GM21447 (cell line): Measurements from ENCODE around the gene DAP.
A peak's percentile ranks its signal among the peaks of the same experiment; 100 is the strongest.
"Not testable (repeated sequence)": the region's sequence is repeated elsewhere in the genome, so short reads cannot be mapped to it uniquely, and the experiment has no call there.

ENCODE experiments used
- ATAC-seq: cut with Tn5 transposase; IDR thresholded peaks from one replicate; pipeline ENCODE4 v1.9.1; 2021; ENCODE audit not compliant: unreplicated experiment

The DAP gene

DNA sequence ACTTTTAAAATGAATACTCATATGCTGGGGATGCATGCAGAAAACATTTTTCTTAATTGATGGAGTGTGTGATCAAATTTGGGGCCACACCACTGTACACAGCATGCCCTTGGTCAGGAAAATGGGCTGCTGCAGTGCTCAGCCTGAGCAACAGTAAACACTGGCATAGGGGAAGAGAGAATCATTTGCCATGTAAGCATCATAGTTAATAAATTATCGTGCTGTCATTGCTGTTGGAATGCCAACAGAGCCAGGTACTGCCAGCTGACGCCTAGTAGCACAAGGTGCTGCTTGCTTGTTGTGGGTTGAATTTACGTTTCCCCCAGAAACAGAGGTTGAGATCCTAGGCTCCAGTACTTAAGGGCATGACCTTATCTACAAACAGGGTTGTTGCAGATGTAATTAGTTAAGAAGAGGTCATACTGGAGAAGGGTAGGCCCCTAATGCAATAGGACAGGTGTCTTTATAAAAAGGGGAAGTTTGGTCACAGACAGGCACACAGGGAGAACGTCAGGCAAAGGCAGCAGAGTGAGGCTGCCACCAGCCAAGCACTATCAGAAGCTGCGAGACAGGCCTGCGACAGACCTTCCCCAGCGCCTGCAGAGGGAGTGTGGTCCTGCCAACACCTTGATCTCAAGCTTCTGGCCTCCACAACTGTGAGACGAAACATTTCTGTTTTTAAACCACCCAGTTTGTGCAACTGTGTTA, 25.3 kb downstream of the DAP start:
- peak; percentile 78 for ATAC-seq

DNA sequence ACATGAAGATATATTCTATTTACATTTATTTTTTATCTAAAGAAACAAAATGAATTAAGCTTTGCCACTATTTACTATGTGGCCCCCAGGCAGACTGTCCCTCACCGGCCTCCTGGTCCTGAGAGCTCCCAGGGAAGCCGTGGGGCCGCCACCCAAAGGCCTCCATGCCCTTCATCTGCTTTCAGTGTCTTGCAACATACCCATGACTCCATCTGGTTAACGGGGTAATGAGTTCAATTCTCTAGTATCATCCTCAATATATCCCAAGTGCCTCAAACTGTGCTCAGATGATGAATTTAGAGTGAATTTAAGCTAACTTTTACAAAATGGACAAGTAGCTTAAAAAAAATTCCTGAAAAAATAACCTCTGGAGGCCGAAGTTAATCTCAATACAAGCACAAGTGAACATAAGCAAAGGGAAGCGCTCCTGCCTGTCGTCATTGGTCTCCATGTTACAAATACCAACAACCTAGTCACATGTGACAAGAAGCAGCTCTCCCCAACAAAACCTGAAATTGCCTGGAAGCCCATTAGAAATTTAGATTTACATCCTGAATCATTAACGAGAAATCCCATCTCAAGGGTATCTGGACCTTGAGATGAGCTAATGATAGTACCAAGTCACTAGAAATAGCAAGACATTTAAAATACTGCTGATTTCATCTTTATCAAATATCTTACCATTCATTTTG, 26.1 kb downstream of the DAP start:
- no peak for ATAC-seq

DNA sequence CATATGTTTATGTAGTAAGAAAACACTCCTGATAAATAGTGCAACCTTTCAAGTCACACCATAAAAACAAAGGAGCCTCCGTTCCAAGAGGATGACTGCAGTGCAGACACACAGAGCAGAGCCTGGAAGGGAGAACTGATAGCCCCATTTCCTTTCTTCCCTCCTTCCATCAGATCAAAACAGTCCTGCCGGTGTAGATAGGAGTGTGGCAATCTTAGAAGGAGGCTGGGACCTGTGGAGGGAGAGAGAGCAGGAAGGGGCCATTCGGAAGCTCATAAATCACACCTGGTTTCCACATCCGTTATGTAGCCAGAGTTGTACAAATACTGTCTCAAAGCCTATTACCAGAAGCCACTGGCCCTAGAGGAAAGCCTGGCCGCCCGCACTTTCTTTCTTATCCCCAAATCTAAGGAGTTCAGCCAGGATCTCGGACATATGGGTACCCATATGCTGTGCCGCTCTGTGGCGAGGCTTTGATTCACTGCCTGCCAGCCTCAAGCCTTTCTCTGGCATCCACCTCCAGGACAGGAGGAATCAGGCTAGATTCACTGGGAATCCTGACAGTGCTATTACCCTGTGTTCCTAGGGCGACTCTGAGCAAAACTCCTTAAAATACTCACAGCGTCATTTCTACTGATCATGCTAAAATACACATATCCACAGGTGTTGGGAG, 26.9 kb downstream of the DAP start:
- ATAC-seq: no peak

DNA sequence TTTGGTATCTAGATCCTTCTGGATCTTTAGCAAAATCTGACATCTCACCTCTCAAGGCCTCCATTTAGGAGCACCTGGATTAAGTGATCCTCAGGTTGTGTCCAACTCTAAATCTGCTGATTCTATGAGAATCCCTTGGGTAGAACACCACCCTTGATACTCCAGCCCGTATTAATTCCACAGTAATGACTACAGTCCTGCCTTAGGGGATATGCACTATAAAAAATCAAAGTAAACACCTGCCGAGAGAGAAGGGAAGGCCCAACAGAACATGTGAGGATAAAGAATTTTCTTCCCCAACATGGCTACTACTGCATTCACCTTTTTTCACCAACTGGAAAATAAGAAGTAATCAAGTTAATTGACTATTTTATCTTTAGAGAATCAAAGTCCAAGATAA, 27.6 kb downstream of the DAP start:
- ATAC-seq: no peak

DNA sequence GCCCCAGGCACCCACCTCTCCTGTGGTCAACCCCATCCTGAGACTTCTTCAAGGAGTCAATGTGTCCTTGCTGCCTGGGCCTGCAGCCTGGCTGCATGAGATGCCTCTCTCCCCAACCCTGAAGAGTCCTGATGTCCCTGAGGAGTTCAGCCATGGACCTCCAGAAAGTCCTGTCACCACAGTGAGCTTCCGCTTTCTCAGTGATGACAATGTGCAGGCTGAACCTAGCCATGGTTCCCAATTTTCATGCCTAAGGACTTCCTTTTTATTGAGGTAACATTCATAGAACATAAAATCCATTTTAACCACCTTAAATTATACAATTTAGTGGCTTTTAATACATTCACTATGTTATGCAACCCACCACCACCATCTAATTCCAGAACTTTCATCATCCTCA, 29.1 kb downstream of the DAP start:
- no peak for ATAC-seq

DNA sequence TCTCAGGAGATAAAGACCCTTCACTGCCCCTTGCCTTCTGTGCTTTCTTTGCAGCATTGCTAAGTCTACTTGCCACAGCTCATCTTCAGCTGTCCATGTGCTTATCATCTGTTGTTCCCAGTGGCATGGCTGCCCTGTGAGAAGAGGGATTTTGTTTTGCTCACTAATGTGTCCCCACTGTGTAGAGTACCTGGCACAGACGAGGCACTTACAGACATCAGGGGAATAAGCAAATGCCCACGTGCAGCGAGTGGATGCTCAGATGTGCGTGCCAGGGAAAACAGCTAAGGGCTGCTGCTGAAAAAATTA, 31.0 kb downstream of the DAP start:
- ATAC-seq: no peak

DNA sequence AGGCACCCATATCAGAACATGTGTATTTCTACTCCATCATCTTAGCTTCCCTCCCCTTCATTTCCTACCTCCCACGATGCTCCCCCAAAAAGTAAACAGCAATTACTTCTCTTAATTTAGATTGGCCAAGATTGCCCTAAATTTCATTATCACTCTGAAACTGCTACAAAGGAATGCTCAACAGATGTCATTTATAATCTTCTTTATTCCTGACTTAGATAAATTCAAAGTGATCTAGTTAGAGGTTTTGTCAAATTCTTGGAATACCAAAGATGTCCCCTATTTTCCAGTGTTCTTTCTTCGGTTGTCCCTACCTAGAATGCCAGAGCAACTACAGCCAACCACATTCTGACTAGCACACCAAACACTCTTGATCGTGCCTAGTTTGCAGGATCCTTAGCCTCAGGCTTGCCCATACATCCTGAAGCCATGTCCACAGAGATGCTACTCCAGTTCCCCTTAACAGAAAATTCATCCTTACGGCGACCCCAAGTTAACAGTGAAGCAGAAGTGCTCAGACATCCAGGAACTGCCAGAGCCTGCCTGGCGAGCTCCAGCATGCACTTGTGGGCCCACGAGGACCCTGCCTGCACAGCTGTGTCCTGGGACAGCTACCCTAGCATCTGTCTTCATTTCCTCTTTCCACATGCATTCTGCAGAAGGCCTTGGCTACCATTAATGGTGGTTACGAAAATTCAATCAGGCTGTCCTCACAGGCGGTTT, 31.6 kb downstream of the DAP start:
- ATAC-seq: no peak

DNA sequence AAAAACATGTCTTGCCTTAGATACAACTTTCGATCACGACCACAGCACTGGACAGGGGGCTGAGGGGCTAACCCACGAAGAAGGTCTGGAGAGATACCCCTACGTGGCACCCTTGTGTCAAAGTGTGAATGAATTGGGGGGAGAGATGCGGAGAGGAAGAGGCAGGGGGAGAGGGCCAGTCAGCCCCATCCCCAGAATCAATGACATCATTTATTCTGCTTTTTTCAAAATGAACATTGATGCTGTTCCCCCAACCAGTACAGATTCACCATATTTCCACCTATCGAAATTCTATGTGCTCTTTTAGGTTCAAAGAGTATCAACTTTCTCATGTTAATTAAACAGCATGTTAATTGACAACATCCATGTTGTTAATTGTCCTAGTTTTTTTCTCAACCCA, 32.4 kb downstream of the DAP start:
- ATAC-seq: no peak

DNA sequence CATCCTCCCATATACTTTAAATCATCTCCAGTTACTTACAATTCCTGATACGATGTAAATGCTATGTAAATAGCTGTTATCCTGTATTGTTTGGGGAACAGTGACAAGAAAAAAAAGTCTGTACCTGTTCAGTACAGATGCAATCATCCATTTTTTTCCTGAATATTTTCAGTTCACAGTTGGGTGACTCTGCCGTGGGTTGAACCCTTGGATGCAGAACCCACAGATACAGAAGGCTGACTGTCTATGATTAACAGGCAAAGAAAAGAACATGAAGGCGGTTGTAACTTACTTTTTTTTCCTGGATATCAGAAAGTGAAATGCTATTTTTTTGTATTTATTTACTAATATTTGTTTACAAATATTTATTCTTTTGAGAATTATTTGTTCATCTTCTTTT, 33.2 kb downstream of the DAP start:
- ATAC-seq: no peak

DNA sequence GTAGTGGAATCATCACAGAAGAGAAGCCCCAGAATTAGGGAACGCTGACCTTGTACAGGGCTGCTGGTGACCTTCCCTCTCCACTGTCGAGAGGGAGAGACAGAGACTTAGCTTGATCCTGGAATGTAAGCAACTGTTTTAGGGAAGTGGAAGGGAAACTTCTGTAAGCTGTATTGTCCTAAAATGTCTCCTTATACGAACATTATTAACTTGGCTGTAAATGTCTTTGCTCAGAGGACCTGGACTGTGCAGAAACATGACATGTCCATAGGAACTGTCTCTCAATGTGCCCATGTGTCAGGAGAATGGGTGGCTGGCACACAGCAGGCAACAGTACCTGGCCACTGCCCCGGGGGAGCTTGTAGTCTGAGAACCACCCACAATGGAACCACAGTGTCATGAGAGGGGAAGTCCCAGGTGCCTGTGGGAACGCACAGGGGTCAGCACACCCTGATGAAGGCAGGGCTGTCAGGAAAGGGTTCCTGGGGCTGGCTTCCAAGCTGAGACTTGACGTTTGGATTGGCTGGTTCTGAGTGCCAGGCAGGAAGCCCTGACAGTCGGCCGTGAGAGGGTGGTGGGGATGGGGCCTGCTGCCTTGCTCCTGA, 34.0 kb downstream of the DAP start:
- peak; percentile 94 for ATAC-seq

DNA sequence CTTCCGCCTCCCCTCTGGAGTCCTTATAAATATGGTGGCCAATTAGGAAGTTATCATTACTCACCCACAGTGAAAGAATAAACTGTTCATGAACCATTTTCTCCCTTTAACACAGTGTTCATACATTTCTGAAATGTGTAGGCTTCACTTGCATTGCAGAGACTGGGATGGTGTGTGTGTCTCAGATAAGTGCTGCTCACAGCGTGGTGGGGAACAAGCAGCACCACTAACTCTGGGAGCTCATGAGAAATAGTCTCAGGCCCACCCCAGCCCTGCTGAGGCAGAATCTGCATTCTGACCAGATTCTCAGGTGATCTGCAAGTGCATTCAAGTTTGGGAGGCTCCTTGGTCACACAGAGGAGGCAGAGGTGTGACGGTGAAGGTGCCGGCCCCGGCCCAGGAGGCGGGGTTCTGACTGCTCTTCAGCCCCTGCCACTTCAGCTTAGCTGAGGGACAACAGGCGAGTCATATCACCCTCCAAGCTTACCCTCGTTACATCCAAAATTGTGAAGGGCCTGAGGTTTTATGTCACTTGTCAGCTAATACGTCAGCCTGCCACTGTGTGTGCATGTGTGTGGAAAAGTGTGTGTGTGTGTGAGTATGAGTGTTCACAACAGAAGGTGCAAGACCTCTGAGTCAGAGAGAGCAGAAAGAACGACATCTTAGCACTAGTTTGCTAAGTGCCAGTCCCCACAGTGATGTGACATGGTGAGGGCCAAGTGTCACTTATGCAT, 34.7 kb downstream of the DAP start:
- ATAC-seq: peak; percentile 5

DNA sequence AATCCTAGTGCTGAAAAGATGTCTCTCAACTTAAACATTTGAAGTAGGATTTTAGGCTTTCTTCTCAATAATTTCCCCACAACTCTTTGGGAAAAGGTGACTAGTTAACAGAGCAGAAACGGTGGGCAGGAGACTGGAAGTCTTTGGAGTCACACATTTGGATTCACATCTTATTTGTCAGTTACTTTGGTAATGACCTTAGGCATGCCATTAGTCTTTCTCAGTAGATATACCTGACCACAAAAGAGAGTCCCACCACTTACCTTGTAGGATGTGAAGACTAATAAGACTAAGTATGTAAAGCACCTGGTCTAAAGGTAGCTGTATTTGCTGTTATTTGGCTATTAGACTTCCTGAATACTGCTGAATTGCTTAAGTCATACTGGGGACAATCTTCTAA, 35.4 kb downstream of the DAP start:
- ATAC-seq: no peak

DNA sequence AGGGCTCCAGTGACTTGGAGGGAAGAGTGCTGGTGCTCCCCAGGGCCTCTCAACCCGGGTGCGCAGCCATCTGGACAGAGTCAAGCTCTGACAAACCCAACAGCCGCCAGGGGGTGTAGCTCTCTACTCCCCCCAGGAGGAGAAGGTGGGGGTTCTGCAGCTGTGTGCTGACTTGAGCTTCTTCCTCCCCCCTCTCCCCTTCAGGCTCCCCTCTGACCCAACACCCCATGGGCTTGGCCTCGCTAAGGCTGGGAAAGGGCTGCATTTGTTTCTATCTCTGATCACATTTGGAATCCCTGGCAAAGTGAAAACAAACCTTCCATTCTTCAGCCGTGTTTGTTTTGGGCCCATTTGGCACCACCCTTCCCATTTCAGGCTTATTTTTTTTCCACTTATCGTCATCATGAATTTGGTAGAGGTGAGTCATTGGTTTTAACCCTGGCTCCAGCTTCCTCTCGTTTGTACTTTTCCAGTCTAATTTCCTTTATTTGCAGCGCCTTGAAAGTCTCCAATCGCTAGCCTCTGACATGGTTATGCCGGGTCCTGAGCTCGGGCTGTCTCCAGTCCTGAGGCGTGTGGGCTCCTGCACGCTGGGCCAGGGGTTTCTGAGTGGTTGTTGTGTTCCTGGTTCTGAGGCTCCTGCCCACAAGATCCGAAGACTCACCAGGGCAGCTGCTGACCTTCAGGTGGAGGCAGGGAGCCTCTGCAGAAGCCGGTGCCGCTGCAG, 36.1 kb downstream of the DAP start:
- no peak for ATAC-seq

DNA sequence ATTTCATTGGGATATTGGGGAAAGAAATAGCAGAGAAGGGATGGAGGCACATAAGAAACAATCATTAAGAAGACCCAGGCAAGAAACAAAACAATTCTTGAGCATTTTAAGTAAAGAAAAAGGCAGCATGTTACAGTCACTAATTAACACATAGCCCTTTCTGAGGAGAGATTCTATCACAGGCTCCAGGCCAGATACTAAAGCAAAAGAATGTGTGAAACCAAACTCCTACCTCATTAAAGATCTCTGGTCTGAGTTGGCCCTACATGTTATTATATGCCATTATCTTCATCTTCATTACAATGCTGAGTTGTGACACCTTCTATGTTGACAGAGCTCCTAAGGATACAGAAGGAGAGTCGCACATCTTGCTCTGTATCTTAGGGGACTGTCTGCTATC, 37.5 kb downstream of the DAP start:
- no peak for ATAC-seq

DNA sequence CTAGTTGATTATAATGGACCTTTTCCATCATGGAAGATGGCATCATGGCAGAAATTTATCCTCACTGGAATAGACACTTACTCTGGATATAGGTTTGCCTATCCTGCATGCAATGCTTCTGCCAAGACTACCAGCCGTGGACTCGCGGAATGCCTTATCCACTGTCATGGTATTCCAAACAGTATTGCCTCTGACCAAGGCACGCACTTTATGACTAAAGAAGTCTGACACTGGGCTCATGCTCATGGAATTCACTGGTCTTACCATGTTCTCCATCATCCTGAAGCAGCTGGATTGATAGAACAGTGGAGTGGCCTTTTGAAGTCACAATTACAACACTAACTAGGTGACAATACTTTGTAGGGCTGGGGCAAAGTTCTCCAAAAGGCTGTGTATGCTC, 40.3 kb downstream of the DAP start:
- ATAC-seq: not testable (repeated sequence)

DNA sequence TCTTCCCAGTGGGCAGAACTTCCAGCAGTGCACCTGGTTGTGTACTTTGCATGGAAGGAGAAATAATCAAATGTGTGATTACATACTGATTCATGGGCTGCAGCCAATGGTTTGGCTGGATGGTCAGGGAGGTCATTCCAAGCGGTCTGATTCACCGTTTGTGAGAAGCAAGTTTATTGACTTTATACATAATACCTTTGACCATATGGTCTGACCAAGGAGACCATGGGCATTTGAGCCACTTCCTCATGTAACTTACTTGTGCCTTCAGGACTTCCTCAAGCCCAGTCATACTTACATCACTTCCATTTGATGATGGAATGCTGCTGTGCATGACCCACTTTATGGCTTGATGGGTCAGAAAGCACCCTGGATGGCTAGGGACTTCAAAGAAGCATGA, 41.1 kb downstream of the DAP start:
- no peak for ATAC-seq

DNA sequence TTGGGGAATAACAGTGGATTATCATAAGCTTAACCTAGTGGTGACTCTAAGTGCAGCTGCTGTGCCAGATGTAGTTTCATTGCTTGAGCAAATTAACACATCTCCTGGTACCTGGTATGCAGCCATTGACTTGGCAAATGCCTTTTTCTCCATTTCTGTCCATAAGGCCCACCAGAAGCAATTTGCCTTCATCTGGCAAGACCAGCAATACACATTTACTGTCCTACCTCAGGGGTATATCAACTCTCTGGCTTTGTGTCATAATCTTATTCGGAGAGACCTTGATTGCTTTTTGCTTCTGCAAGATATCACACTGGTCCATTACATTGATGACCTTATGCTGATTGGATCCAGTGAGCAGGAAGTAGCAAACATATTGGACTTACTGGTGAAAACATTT, 42.4 kb downstream of the DAP start:
- not testable (repeated sequence) for ATAC-seq

DNA sequence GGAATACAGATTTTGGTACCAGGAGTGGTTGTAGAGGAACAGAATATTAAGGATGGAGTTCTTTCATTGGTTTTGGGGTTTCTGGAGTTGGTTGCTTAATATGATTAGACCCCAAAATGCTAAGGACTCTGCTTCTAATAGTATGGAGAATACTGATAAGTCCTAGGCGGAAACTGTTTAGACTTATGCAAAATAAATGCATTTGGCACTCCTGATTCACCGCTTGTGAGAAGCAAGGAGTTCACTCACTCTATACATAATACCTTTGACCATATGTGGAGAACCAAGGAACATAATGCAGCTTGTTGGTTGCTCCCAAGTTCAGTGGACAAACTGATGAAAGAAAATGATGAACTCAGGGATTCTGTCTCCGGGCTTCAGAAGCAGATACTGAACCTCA, 44.2 kb downstream of the DAP start:
- not testable (repeated sequence) for ATAC-seq

DNA sequence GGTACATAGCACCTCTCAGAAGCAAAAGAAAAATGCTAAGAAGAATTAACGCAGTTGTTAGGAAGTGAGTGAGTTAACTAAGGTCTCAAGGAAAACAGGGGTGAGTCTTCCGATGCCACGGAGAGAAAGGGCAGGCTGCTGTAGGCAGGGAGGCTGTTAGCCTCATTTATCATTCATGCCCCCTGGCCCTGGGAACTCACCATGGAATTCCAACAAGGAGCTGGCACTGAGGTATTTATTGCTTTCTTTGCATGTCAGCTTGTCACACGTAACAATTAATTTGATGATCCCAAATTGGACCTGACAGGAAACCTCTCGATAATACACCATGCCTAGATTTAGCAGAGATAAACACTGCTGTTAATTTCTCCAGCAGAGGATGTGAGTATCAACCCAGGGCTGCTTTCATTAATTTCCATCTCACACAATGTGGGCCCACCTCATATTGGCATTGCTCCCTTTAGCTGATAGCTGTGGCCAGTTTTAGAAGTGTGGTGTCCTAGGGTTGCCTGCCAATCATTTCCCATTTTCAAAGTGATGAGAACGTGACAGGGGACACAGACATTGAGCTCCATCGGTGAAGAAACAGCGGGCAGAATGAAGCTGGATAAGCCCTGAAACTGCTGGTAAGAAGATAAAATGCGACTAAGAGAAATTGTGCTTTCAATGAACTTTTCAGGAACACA, 45.3 kb downstream of the DAP start:
- ATAC-seq: no peak
